Activated B cell treated with CpG ODN at 0.5 μM for 24 hours (primary cell): Measurements from ENCODE around the gene FHIT. TPM values are rescaled to one million over a fixed set of nuclear protein-coding genes. Genes with fewer than 3 reads are reported as not detected.

ENCODE experiments used
- ATAC-seq: fragments of 200-7000 bp; cut with Tn5 transposase; one replicate; pipeline ENCODE4 v1.10.0; 2021; ENCODE audit warnings: low read depth, mild to moderate bottlenecking, moderate library complexity
- CTCF ChIA-PET: fragments of 350-600 bp; sonication (Branson Sonifier 250); formaldehyde crosslinking; loops from one replicate; lab custom pipeline; 2021; ENCODE audit warnings: antibody characterized with exemption; lab: Charles Lee
- POLR2A ChIA-PET: fragments of 350-600 bp; sonication (Branson Sonifier 250); formaldehyde crosslinking; loops from one replicate; lab custom pipeline; 2021; ENCODE audit warnings: antibody characterized with exemption; lab: Charles Lee
- DNase-seq: peaks from one replicate; pipeline ENCODE4 v3.0.0; 2022
- H3K27ac Mint-ChIP-seq: one replicate; pipeline ENCODE4 v1.8.0; 2020; ENCODE audit warnings: mixed read lengths
- H3K27me3 Mint-ChIP-seq: one replicate; pipeline ENCODE4 v1.8.0; 2021; ENCODE audit warnings: mixed read lengths
- H3K36me3 Mint-ChIP-seq: one replicate; pipeline ENCODE4 v1.8.0; 2021; ENCODE audit warnings: low read depth, mixed read lengths
- H3K4me1 Mint-ChIP-seq: one replicate; pipeline ENCODE4 v1.8.0; 2021; ENCODE audit warnings: mixed read lengths
- H3K4me3 Mint-ChIP-seq: one replicate; pipeline ENCODE4 v1.8.0; 2020; ENCODE audit warnings: mild to moderate bottlenecking, mixed read lengths
- H3K9me3 Mint-ChIP-seq: one replicate; pipeline ENCODE4 v1.8.0; 2020; ENCODE audit warnings: mixed read lengths
- CTCF ChIP-seq: fragments of 200-600 bp; IDR thresholded peaks from one replicate; pipeline ENCODE4 v1.8.0; 2022; ENCODE audit warnings: antibody characterized with exemption, mild to moderate bottlenecking
- intact Hi-C: fragments of 100-400 bp; cut with micrococcal nuclease; formaldehyde crosslinking; loops from one replicate; pipeline ENCODE4 v1.15.1; 2024
- total RNA-seq: library from RNA; stranded (reverse); gene quantifications from 2 replicates; pipeline ENCODE4 v1.2.3, GENCODE V29; 2022

FHIT gene
- total RNA-seq, 1 donor from 2014 or later: 5.5 TPM

DNA sequence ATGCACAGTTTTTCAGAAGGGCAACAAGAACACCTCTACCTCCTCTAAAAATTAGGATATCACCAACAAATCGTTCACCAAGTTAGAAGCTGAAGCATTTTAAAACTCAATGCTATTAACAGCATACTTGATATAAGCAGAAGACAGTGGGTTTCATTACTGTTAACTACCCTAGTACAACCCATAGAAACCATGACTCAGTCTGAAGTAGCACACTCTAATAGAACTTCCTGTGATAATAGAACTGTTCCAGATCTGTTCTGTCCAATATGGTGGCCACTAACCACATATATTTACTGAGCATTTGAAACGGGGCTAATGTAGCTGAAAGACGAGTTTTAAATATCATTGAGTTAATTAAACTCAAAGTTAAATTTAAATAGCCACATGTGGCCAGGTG lies 1075.6 kb downstream of the FHIT start:
- DNase-seq (no peak), ATAC-seq (no peak)
- Mint-ChIP-seq H3K27ac (no peak overlapping the region), H3K9me3 (no peaks in the 10 kb centered on the region), H3K27me3 (no peaks in the 10 kb centered on the region), H3K36me3 (no peaks in the 10 kb centered on the region), H3K4me3 (no peak overlapping the region), H3K4me1 (no peaks in the 10 kb centered on the region)
- no peak for TF ChIP-seq CTCF
- intact Hi-C loops: no loop called here
- ChIA-PET CTCF (no interaction called here), POLR2A (no interaction called here)

DNA sequence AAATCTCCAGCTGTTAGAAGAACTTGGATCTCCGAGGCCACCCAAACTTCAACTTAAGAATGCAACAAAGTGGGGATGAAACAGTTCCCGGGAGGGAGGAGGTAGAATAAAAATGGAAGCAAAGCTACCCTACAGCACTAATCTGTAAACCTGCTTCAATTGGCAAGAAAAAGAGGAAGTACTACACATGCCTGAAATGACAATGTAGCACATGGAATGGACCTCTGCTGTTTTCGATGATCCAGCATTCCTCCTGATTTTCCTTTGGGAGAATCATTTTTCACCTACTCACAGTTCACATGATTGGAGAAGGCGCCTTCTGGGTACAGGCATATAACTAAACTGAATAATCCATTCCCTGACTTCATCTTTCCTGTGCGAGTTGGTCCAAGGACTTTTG lies 1081.5 kb downstream of the FHIT start:
- TF ChIP-seq CTCF: no peak
- POLR2A ChIA-PET: no interaction called here
- CTCF ChIA-PET: no interaction called here
- Mint-ChIP-seq H3K4me1 (no peaks in the 10 kb centered on the region), H3K27ac (no peak overlapping the region), H3K9me3 (no peaks in the 10 kb centered on the region), H3K27me3 (no peaks in the 10 kb centered on the region), H3K36me3 (no peaks in the 10 kb centered on the region), H3K4me3 (no peak overlapping the region)
- DNase-seq (no peak), ATAC-seq (no peak)
- intact Hi-C loops: no loop called here

DNA sequence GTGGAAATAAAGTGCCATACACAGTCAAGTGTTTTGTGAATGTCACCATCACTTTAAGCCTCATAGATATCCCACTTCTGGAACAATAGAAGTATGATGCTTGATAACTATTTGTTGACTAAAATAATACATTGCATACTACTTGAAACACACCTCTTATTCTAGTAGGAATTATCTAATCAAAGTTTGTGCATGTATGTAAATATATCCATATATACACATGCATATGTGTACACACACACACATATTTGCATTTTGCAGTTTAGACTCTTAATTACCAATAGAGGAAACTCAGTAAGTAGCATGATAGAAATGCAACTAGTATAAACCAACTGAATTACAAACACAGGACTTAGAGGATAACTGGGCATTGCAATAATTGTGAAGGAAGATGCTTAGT lies 1084.1 kb downstream of the FHIT start:
- Mint-ChIP-seq H3K9me3 (no peaks in the 10 kb centered on the region), H3K4me1 (no peaks in the 10 kb centered on the region), H3K27ac (no peak overlapping the region), H3K27me3 (no peaks in the 10 kb centered on the region), H3K4me3 (no peak overlapping the region), H3K36me3 (no peaks in the 10 kb centered on the region)
- intact Hi-C loops: no loop called here
- DNase-seq (no peak), ATAC-seq (no peak)
- TF ChIP-seq CTCF: no peak
- POLR2A ChIA-PET: no interaction called here
- CTCF ChIA-PET: no interaction called here

DNA sequence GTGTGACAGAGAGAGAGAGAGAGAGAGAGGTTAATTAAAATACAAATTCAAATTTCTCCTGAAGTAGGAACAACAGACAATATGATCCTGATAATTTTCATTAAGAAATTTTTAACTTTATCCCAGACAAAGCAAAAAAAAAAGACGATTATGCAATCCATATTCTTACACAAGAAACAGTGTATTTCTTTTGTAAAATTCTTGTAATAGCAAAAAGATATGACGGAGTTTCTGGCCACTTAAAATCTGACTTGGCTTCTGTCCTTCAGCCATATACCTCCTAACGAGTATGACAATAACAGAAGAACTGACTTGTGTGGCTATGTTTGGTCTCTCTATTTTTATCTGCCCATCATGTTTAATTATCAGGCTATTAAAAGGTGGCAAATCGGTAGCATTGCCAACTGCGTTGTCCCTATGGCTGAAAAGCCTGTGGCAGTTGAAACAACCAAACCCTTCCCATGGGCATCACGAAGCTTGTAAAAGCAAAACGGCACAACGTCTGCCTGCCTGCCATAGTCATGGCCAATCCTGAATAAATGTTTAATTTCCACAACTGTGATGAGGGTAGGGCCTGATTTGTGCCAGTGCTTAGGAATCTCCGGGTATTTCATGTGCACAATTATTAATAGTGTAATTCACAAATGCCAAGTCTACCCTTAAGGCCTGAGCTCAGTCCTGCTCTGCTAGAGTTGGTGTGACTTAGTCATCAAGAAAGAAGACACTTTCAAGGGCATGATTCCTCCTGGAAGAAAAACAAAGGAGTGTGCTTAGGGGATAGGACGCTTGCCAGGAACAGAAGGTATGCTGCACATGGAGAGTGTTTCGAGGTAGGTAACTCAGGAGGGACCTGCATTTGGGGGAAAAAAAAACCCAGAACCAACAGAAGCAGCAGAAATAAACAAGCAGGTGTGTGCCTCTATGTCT lies 1090.2 kb downstream of the FHIT start:
- H3K27ac Mint-ChIP-seq: no peak overlapping the region
- DNase-seq (no peak), ATAC-seq (no peak)
- H3K36me3 Mint-ChIP-seq: no peaks in the 10 kb centered on the region
- TF ChIP-seq CTCF: no peak
- no peaks in the 10 kb centered on the region for H3K27me3 Mint-ChIP-seq
- H3K4me3 Mint-ChIP-seq: no peak overlapping the region
- no peaks in the 10 kb centered on the region for H3K9me3 Mint-ChIP-seq
- ChIA-PET POLR2A (no interaction called here), CTCF (no interaction called here)
- no peaks in the 10 kb centered on the region for H3K4me1 Mint-ChIP-seq
- intact Hi-C loops: no loop called here

GRCh38 chr3:60160111-60160821 lies 1091.0 kb downstream of the FHIT start:
- POLR2A ChIA-PET: no interaction called here
- DNase-seq (no peak), ATAC-seq (no peak)
- no peaks in the 10 kb centered on the region for H3K4me1 Mint-ChIP-seq
- H3K27me3 Mint-ChIP-seq: no peaks in the 10 kb centered on the region
- intact Hi-C loops: no loop called here
- CTCF ChIA-PET: no interaction called here
- H3K36me3 Mint-ChIP-seq: no peaks in the 10 kb centered on the region
- no peaks in the 10 kb centered on the region for H3K9me3 Mint-ChIP-seq
- no peak for TF ChIP-seq CTCF
- H3K4me3 Mint-ChIP-seq: no peak overlapping the region
- H3K27ac Mint-ChIP-seq: no peak overlapping the region
